ENCODE measurements around the gene IMMP2L. TPM values are rescaled to one million over a fixed set of nuclear protein-coding genes. Genes with fewer than 3 reads are reported as not detected.

Gene IMMP2L
- total and polyA plus RNA-seq, 2 of the 13 experiments (the other 11 are each of a cell fraction or from before 2014, with no cell fraction given), result 7.8 to 16.9 TPM

GRCh38 chr7:111164442-111164841, 397.9 kb downstream of the IMMP2L start:
- BruUV-seq (replicated peaks), result no TSS peak
- no peaks in the 10 kb centered on the region for H3K27me3 ChIP-seq (ENCODE audit: control insufficient read depth in 1 of 2, insufficient read depth in 2 of 2, low read length in 2 of 2)
- no peak overlapping the region for H2AFZ ChIP-seq (ENCODE audit: low read length)
- 74% methylated on average over 1 of the region's 1 CpG for WGBS (ENCODE audit: low lambda C conversion rate)
- ChIA-PET POLR2A (no interaction called here), CTCF (ENCODE audit: low intra/inter-chr PET ratio, low total read pairs) (no interaction called here)
- H3K4me3 ChIP-seq (replicated peaks in 1 of 3; ENCODE audit: insufficient read depth in 1 of 3, low read depth in 2 of 3, low read length in 3 of 3), result no peak overlapping the region
- no peak overlapping the region for H3K27ac ChIP-seq (ENCODE audit: extremely low read length, insufficient read depth, low read length)
- H3K36me3 ChIP-seq (replicated peaks in 1 of 2; ENCODE audit: control insufficient read depth in 1 of 2, insufficient read depth in 2 of 2, low read length in 2 of 2), result no peaks in the 10 kb centered on the region
- H3K9me3 ChIP-seq (ENCODE audit: low read length), result no peaks in the 10 kb centered on the region
- ATAC-seq (no peak), DNase-seq (ENCODE audit: low spot score) (no peak), FAIRE-seq (no peak)
- intact Hi-C loops (cut with micrococcal nuclease; ENCODE audit: unreplicated experiment) (no loop called here), in situ Hi-C loops (cut with HindIII; ENCODE audit: extremely low pct_ligation_motif_present, low pct_unique_long_range_greater_than_20kb) (no loop called here)
- no peak overlapping the region for H3K9ac ChIP-seq (ENCODE audit: insufficient read depth, low read depth, low read length)
- no peaks in the 10 kb centered on the region for H3K79me2 ChIP-seq (ENCODE audit: insufficient read depth, low read length)
- no peaks in the 10 kb centered on the region for H4K20me1 ChIP-seq (ENCODE audit: insufficient read depth, low read length)
- H3K4me2 ChIP-seq (ENCODE audit: low read depth, low read length), result no peak overlapping the region
- H3K4me1 ChIP-seq (ENCODE audit: insufficient read depth, low read length), result peaks cover 15% of the 10 kb centered on the region
- no peak for TF ChIP-seq ZNF598 (CRISPR knock-in tag; IDR thresholded peaks at IDR 0.05; ENCODE audit: borderline replicate concordance)
- no peak for TF ChIP-seq ATF4 (CRISPR knock-in tag; IDR thresholded peaks at IDR 0.05)
- no peak for TF ChIP-seq FOXO1 (CRISPR knock-in tag; IDR thresholded peaks at IDR 0.05)
- no peak for TF ChIP-seq ZBTB49 (CRISPR knock-in tag; IDR thresholded peaks at IDR 0.05; ENCODE audit: borderline replicate concordance)
- TF ChIP-seq TIGD3 (CRISPR knock-in tag; IDR thresholded peaks at IDR 0.05; ENCODE audit: borderline replicate concordance), result no peak
- TF ChIP-seq ZNF564 (CRISPR knock-in tag; IDR thresholded peaks at IDR 0.05), result no peak
- no peak for TF ChIP-seq ZNF24 (IDR thresholded peaks at IDR 0.05)
- no peak for TF ChIP-seq FIP1L1 (IDR thresholded peaks at IDR 0.05; ENCODE audit: borderline replicate concordance, insufficient read depth, low read depth, low read length)
- no peak for TF ChIP-seq ZMAT3 (CRISPR knock-in tag; conservative IDR thresholded peaks at IDR 0.05)
- TF ChIP-seq ADNP (CRISPR knock-in tag; IDR thresholded peaks at IDR 0.05), result no peak
- TF ChIP-seq TCF7L2 (IDR thresholded peaks at IDR 0.05; ENCODE audit: low read depth, low read length), result no peak
- no peak for TF ChIP-seq ZNF354B (CRISPR knock-in tag; IDR thresholded peaks at IDR 0.05)
- TF ChIP-seq RFXAP (CRISPR knock-in tag; IDR thresholded peaks at IDR 0.05; ENCODE audit: borderline replicate concordance), result no peak
- TF ChIP-seq ZFP41 (CRISPR knock-in tag; IDR thresholded peaks at IDR 0.05; ENCODE audit: borderline replicate concordance), result no peak
- TF ChIP-seq POLR2A (IDR thresholded peaks at IDR 0.05; ENCODE audit: insufficient read depth in 1 of 2, low read depth in 2 of 2, low read length in 2 of 2), result no peak

Data from HepG2 (cell line).